ENCODE results near the gene PEX14. TPM values are rescaled to one million over a fixed set of nuclear protein-coding genes. Genes with fewer than 3 reads are reported as not detected.
A peak's percentile ranks its signal among the peaks of the same experiment; 100 is the strongest.

The PEX14 gene
- total RNA-seq, 1 experiment from 2014 or later, result 36.0 TPM

GRCh38 chr1:10511494-10511885, 36.7 kb downstream of the PEX14 start:
- peak overlapping the region; percentile 94 for H3K27ac ChIP-seq (ENCODE audit: low read length)
- no peaks in the 10 kb centered on the region for H3K9me3 ChIP-seq (ENCODE audit: control insufficient read depth, insufficient read depth, low read depth, low read length)
- intact Hi-C loops (cut with micrococcal nuclease; ENCODE audit: unreplicated experiment) (loop anchor here (5.0 to 10.0 kb wide), 2 partner anchors 113 to 356 kb away; no protein-coding TSS in a partner anchor), in situ Hi-C loops (cut with HindIII; ENCODE audit: low pct_unique_long_range_greater_than_20kb, low sequenced_read_pairs) (no loop called here)
- TF ChIP-seq SIN3A (IDR thresholded peaks at IDR 0.05; ENCODE audit: borderline replicate concordance, insufficient read depth, low read depth, low read length) (no peak), REST (IDR thresholded peaks at IDR 0.05; ENCODE audit: insufficient read depth in 1 of 2, low read depth in 2 of 2, low read length in 1 of 2) (no peak), TCF7L2 (IDR thresholded peaks at IDR 0.05; ENCODE audit: low read depth, low read length) (no peak), CTCF (IDR thresholded peaks at IDR 0.05) (no peak), POLR2AphosphoS5 (IDR thresholded peaks at IDR 0.05; ENCODE audit: low read depth, low read length) (no peak)
- H3K4me1 ChIP-seq (ENCODE audit: control insufficient read depth, insufficient read depth, low read length), result peaks cover 96% of the 10 kb centered on the region
- no TSS peak for BruUV-seq (replicated peaks)
- no peak overlapping the region for H3K4me3 ChIP-seq (ENCODE audit: low read depth in 2 of 2, low read length in 2 of 2)
- POLR2A ChIA-PET, result interaction anchor here (0.6 kb wide), 1 partner anchor 50 kb away, joined by 3 read pairs; no protein-coding TSS in a partner anchor
- DNase-seq (ENCODE audit: low read depth, low spot score) (no peak), ATAC-seq (no peak)
- H3K36me3 ChIP-seq (ENCODE audit: control insufficient read depth, insufficient read depth, low read length), result no peaks in the 10 kb centered on the region
- CTCF ChIA-PET, result no interaction called here
- no peaks in the 10 kb centered on the region for H3K27me3 ChIP-seq (ENCODE audit: control insufficient read depth, insufficient read depth, low read length)

- H3K36me3 ChIP-seq (ENCODE audit: control insufficient read depth, insufficient read depth, low read length), result no peaks in the 10 kb centered on the region
- H3K4me1 ChIP-seq (ENCODE audit: control insufficient read depth, insufficient read depth, low read length), result peaks cover 96% of the 10 kb centered on the region
- POLR2A ChIA-PET, result no interaction called here
- ATAC-seq, result no peak
- BruUV-seq (replicated peaks), result no TSS peak
- intact Hi-C loops (cut with micrococcal nuclease; ENCODE audit: unreplicated experiment) (loop anchor here (5.0 to 10.0 kb wide), 2 partner anchors 112 to 354 kb away; no protein-coding TSS in a partner anchor), in situ Hi-C loops (cut with HindIII; ENCODE audit: low pct_unique_long_range_greater_than_20kb, low sequenced_read_pairs) (no loop called here)
- no peak for DNase-seq (ENCODE audit: low read depth, low spot score)
- CTCF ChIA-PET, result interaction anchor here (0.7 kb wide), 1 partner anchor 354 kb away, joined by 4 read pairs; no protein-coding TSS in a partner anchor
- H3K27me3 ChIP-seq (ENCODE audit: control insufficient read depth, insufficient read depth, low read length), result no peaks in the 10 kb centered on the region
- TF ChIP-seq TCF7L2 (IDR thresholded peaks at IDR 0.05; ENCODE audit: low read depth, low read length) (no peak), CTCF (IDR thresholded peaks at IDR 0.05) (no peak), REST (IDR thresholded peaks at IDR 0.05; ENCODE audit: insufficient read depth in 1 of 2, low read depth in 2 of 2, low read length in 1 of 2) (no peak), POLR2AphosphoS5 (IDR thresholded peaks at IDR 0.05; ENCODE audit: low read depth, low read length) (no peak), SIN3A (IDR thresholded peaks at IDR 0.05; ENCODE audit: borderline replicate concordance, insufficient read depth, low read depth, low read length) (no peak)
- H3K9me3 ChIP-seq (ENCODE audit: control insufficient read depth, insufficient read depth, low read depth, low read length), result no peaks in the 10 kb centered on the region
- H3K27ac ChIP-seq (ENCODE audit: low read length), result peak overlapping the region; percentile 94
- H3K4me3 ChIP-seq (ENCODE audit: low read depth in 2 of 2, low read length in 2 of 2), result no peak overlapping the region
These were observed 38.4 kb downstream of the PEX14 start for GRCh38 chr1:10513199-10513598.

Data from Panc1 (cell line).